HCT116 (cell line): ENCODE data around the gene SLCO4A1. TPM values are rescaled to one million over a fixed set of nuclear protein-coding genes. Genes with fewer than 3 reads are reported as not detected.

Source experiments
- ATAC-seq: fragments of 200-7000 bp; cut with Tn5 transposase; 2 replicates; pipeline ENCODE4 v1.9.1; 2020; ENCODE audit warnings: mild to moderate bottlenecking, moderate library complexity
- BruUV-seq: library from RNA; stranded (reverse); fragments of 400-500 nt; replicated peaks from 2 replicates; lab custom pipeline; 2021; lab: Mats Ljungman, UMichigan
- CTCF ChIA-PET: fragments of 300-600 bp; sonication (Branson Sonifier 250); formaldehyde crosslinking; loops from one replicate; lab custom pipeline; 2021; ENCODE audit warnings: antibody characterized with exemption; lab: Charles Lee
- POLR2A ChIA-PET: fragments of 300-600, 350-600 bp; sonication (Branson Sonifier 250); formaldehyde crosslinking; loops from one replicate; lab custom pipeline; 2021; ENCODE audit warnings: antibody characterized with exemption; lab: Charles Lee
- RAD21 ChIA-PET, 2 experiments: fragments of 300-600 bp; sonication (Branson Sonifier 250); formaldehyde crosslinking; loops; one replicate each; lab custom pipeline; 2023; ENCODE audit warnings: low total read pairs in 2 of 2; ENCODE audit not compliant: uncharacterized antibody in 2 of 2, unreplicated experiment in 2 of 2, low non-redundant PET in 1 of 2; lab: Charles Lee
- DNase-seq: peaks from one replicate; pipeline ENCODE4 v3.0.0-alpha.2; 2010; ENCODE audit warnings: low read depth, low spot score
- H2AFZ ChIP-seq: fragments of 200-600 bp; shearing (Covaris generic), sonication (generic); 2 replicates; pipeline ENCODE4 v1.6.1; 2017; ENCODE audit warnings: low read depth, mixed run types, mixed read lengths, antibody characterized with exemption, low read length; ENCODE audit not compliant: poor library complexity, severe bottlenecking
- H3K27ac ChIP-seq: 2 replicates; pipeline ENCODE4 v1.5.1; 2012; ENCODE audit warnings: low read depth, low read length
- H3K27me3 ChIP-seq: fragments of 200-600 bp; sonication (generic); 2 replicates; pipeline ENCODE4 v1.6.1; 2016; ENCODE audit warnings: mixed run types, low read length, mixed read lengths; ENCODE audit not compliant: insufficient read depth
- H3K36me3 ChIP-seq, 2 experiments: fragments of 200-500 bp in 1 of 2; fragments of 200-600 bp in 1 of 2; sonication (Bioruptor generic) in 1 of 2; sonication (generic) in 1 of 2; 2 replicates each; pipeline versions ENCODE4 v1.5.1 to v1.6.1; 2014 to 2016; ENCODE audit warnings: low read length in 2 of 2, inconsistent platforms in 1 of 2, mixed read lengths in 1 of 2, mixed run types in 1 of 2; ENCODE audit not compliant: insufficient read depth in 2 of 2, control insufficient read depth in 1 of 2
- H3K4me1 ChIP-seq, 2 experiments: fragments of 200-600 bp in 1 of 2; sonication (generic) in 1 of 2; 2 replicates each; pipeline versions ENCODE4 v1.5.1 to v1.6.1; 2012 to 2017; ENCODE audit warnings: low read length in 2 of 2, inconsistent platforms in 1 of 2, mild to moderate bottlenecking in 1 of 2, mixed read lengths in 1 of 2, mixed run types in 1 of 2, moderate library complexity in 1 of 2; ENCODE audit not compliant: insufficient read depth in 2 of 2, control insufficient read depth in 1 of 2
- H3K4me2 ChIP-seq: fragments of 200-600 bp; sonication (generic); 2 replicates; pipeline ENCODE4 v1.6.1; 2017; ENCODE audit warnings: mixed run types, low read length, mixed read lengths
- H3K4me3 ChIP-seq, 2 experiments: fragments of 200-600 bp in 1 of 2; sonication (generic) in 1 of 2; replicated peaks in 1 of 2; 2 replicates each; pipeline ENCODE4 v1.5.1; 2011 to 2016; ENCODE audit warnings: low read length in 2 of 2, control low read depth in 1 of 2, low read depth in 1 of 2, mild to moderate bottlenecking in 1 of 2, mixed read lengths in 1 of 2, mixed run types in 1 of 2
- H3K79me2 ChIP-seq: fragments of 200-600 bp; sonication (generic); 2 replicates; pipeline ENCODE4 v1.6.1; 2017; ENCODE audit warnings: mild to moderate bottlenecking, mixed run types, low read length, moderate library complexity, mixed read lengths; ENCODE audit not compliant: insufficient read depth
- H3K9ac ChIP-seq: fragments of 200-600 bp; sonication (generic); 2 replicates; pipeline ENCODE4 v1.6.1; 2016; ENCODE audit warnings: low read length, mixed read lengths
- H3K9me2 ChIP-seq: fragments of 200-600 bp; sonication (generic), shearing (Covaris generic); 2 replicates; pipeline ENCODE4 v1.6.1; 2017; ENCODE audit warnings: mixed run types, mild to moderate bottlenecking, moderate library complexity; ENCODE audit not compliant: insufficient read depth
- H3K9me3 ChIP-seq, 2 experiments: fragments of 200-500 bp in 1 of 2; fragments of 200-600 bp in 1 of 2; sonication (Bioruptor generic) in 1 of 2; sonication (generic) in 1 of 2; 2 replicates each; pipeline ENCODE4 v1.6.1; 2014 to 2017; ENCODE audit warnings: low read length in 2 of 2, mixed read lengths in 2 of 2, inconsistent platforms in 1 of 2, low read depth in 1 of 2, mild to moderate bottlenecking in 1 of 2, mixed run types in 1 of 2, moderate library complexity in 1 of 2; ENCODE audit not compliant: control insufficient read depth in 1 of 2, insufficient read depth in 1 of 2
- H4K20me1 ChIP-seq: fragments of 200-600 bp; sonication (generic), shearing (Covaris generic); 2 replicates; pipeline ENCODE4 v1.6.1; 2017; ENCODE audit warnings: mixed run types, mild to moderate bottlenecking, moderate library complexity; ENCODE audit not compliant: insufficient read depth
- RAD21 ChIP-seq: IDR thresholded peaks from 2 replicates; pipeline ENCODE4 v1.6.1; 2012; ENCODE audit warnings: low read depth, mild to moderate bottlenecking
- SIN3A ChIP-seq: IDR thresholded peaks from 2 replicates; pipeline ENCODE4 v1.6.1; 2012; ENCODE audit warnings: low read depth
- SP1 ChIP-seq: IDR thresholded peaks from 2 replicates; pipeline ENCODE4 v1.6.1; 2012; ENCODE audit warnings: low read depth
- ZFX ChIP-seq: fragments of 450-650 bp; IDR thresholded peaks from 2 replicates; pipeline ENCODE4 v1.6.1; 2017
- intact Hi-C: fragments of 100-400 bp; cut with micrococcal nuclease; formaldehyde crosslinking; loops from 2 replicates; pipeline ENCODE4 v1.10.0; 2022
- total RNA-seq: library from RNA; stranded (reverse); gene quantifications from one replicate; pipeline ENCODE4 v1.2.1, GENCODE V29; 2021; ENCODE audit not compliant: unreplicated experiment

Gene SLCO4A1
- total RNA-seq, 1 experiment from 2014 or later = 107 TPM

GRCh38 chr20:62714799-62715198 is 72.5 kb downstream of the SLCO4A1 start:
- intact Hi-C loops = no loop called here
- H3K4me1 ChIP-seq = peaks cover 29 to 91% of the 10 kb centered on the region in 2 experiments; a peak in 3 of 4 replicates
- peaks cover 100% of the 10 kb centered on the region for H3K79me2 ChIP-seq
- no peak overlapping the region for H2AFZ ChIP-seq
- H3K36me3 ChIP-seq = peaks cover 32 to 93% of the 10 kb centered on the region in 2 experiments
- ATAC-seq = no peak
- H3K9me3 ChIP-seq = no peaks in the 10 kb centered on the region
- no peaks in the 10 kb centered on the region for H3K9me2 ChIP-seq
- TF ChIP-seq RAD21 (no peak), SP1 (no peak)
- RAD21 ChIA-PET = no interaction called here
- peak overlapping the region; percentile 7; the same call in 1 of the 2 replicates for H3K27ac ChIP-seq
- H3K27me3 ChIP-seq = no peaks in the 10 kb centered on the region
- POLR2A ChIA-PET = no interaction called here
- no TSS peak for BruUV-seq
- CTCF ChIA-PET = interaction anchor here (1.0 kb wide), 1 partner anchor 11 kb away, joined by 3 read pairs; no protein-coding TSS in a partner anchor
- H3K9ac ChIP-seq = no peak overlapping the region
- no peak overlapping the region for H3K4me3 ChIP-seq
- no peak for DNase-seq
- peak overlapping the region; percentile 37 for H3K4me2 ChIP-seq
- peaks cover 33% of the 10 kb centered on the region; the same call in 1 of the 2 replicates for H4K20me1 ChIP-seq

DNA sequence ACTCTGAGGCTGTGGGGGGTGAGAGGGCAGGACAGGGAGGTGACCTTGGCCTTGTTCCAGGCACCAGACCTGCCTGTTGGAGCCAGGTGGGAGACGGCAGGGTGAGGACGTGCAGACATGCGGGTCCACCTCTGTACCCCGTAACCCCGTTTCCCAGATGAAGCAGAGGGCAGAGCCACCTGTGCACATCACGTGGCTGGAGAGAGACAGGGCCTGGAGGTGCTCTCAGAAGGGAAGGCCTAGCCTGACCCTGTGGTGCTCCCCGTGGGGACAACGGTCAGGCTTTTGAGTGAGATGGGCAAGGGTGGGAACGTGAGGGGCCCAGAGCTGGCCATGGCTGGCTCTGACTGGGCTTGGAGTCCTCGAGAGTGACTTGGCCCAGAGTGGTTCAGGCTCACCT is 72.9 kb downstream of the SLCO4A1 start:
- ChIA-PET CTCF (interaction anchor here (1.0 kb wide), 1 partner anchor 12 kb away, joined by 3 read pairs; no protein-coding TSS in a partner anchor), POLR2A (interaction anchor here (1.7 kb wide), 1 partner anchor 11 kb away, joined by 4 read pairs; no protein-coding TSS in a partner anchor)
- H3K27ac ChIP-seq = peak overlapping the region; percentile 7

More for the DNA sequence above, 72.9 kb downstream of the SLCO4A1 start:
- no peak for DNase-seq
- intact Hi-C loops = no loop called here
- no peak overlapping the region for H3K4me3 ChIP-seq
- peak overlapping the region; percentile 37 for H3K4me2 ChIP-seq
- peaks cover 100% of the 10 kb centered on the region for H3K79me2 ChIP-seq
- no peak overlapping the region for H3K9ac ChIP-seq
- no peak overlapping the region for H2AFZ ChIP-seq
- peaks cover 32 to 93% of the 10 kb centered on the region in 2 experiments for H3K36me3 ChIP-seq
- TF ChIP-seq SIN3A (no peak), ZFX (0 out of 2 replicates have a peak, but pooled peaks have one; percentile 8)
- TF ChIP-seq, all 23 proteins: peak for 1
- no peak for ATAC-seq
- H4K20me1 ChIP-seq = peaks cover 34% of the 10 kb centered on the region; the same call in 1 of the 2 replicates
- H3K4me1 ChIP-seq = peaks cover 29 to 95% of the 10 kb centered on the region in 2 experiments; a peak in 3 of 4 replicates
- RAD21 ChIA-PET = no interaction called here
- H3K9me3 ChIP-seq = no peaks in the 10 kb centered on the region
- H3K27me3 ChIP-seq = no peaks in the 10 kb centered on the region
- BruUV-seq = TSS peak; percentile 1
- no peaks in the 10 kb centered on the region for H3K9me2 ChIP-seq
